ENCODE results near the gene ANKRD27. TPM values are rescaled to one million over a fixed set of nuclear protein-coding genes. Genes with fewer than 3 reads are reported as not detected.

Gene ANKRD27
- total and polyA plus RNA-seq, 2 donors (not counting 1 experiment from before 2014, with no cell fraction given), result 12.9 to 43.8 TPM

- Histone ChIP-seq H3K27me3 (replicated peaks in 1 of 4; ENCODE audit: control extremely low read depth in 1 of 4, control insufficient read depth in 3 of 4, insufficient read depth in 4 of 4, low read length in 3 of 4) (no peaks in the 10 kb centered on the region), H3K4me3 (ENCODE audit: control extremely low read depth in 1 of 5, extremely low read depth in 1 of 5, insufficient read depth in 1 of 5, low read depth in 2 of 5, low read length in 4 of 5) (peak within 1 kb of the TSS; percentile 8 to 77 (median 66)), H3K79me2 (ENCODE audit: control insufficient read depth, insufficient read depth, low read length) (peaks cover 39% of the 10 kb centered on the region), H3K36me3 (replicated peaks in 1 of 2; ENCODE audit: control extremely low read depth in 1 of 2, control insufficient read depth in 1 of 2, extremely low read depth in 1 of 2, insufficient read depth in 2 of 2, low read length in 1 of 2) (no peaks in the 10 kb centered on the region), H3K4me1 (ENCODE audit: control insufficient read depth in 2 of 2, insufficient read depth in 2 of 2, low read length in 2 of 2) (peaks cover 19 to 31% of the 10 kb centered on the region in 2 donors), H3K9me3 (ENCODE audit: control extremely low read depth in 1 of 3, control insufficient read depth in 2 of 3, insufficient read depth in 1 of 3, low read length in 2 of 3) (peaks cover 0 to 4% (median 0%) of the 10 kb centered on the region in 3 donors), H3K27ac (ENCODE audit: low read length in 2 of 2) (peak within 1 kb of the TSS; percentile 37 to 70), H3K9ac (ENCODE audit: low read length) (peak within 1 kb of the TSS; percentile 74), H3K4me2 (replicated peaks; ENCODE audit: low read depth, low read length, poor library complexity, severe bottlenecking) (peak within 1 kb of the TSS; percentile 89), H4K20me1 (ENCODE audit: control insufficient read depth, insufficient read depth, low read length, poor library complexity, severe bottlenecking) (peaks cover 4% of the 10 kb centered on the region), H2AFZ (ENCODE audit: insufficient read depth, low read depth, low read length, poor library complexity, severe bottlenecking) (peak within 1 kb of the TSS; percentile 94)
- H3K4me3 Mint-ChIP-seq, result peak within 1 kb of the TSS; percentile 91
- ATAC-seq (ENCODE audit: low read depth) (peak; percentile 92), DNase-seq (peak; percentile 82)
- POLR2A ChIA-PET, result interaction anchor here (1.4 kb wide), 1 partner anchor 15 kb away, joined by 16 read pairs; the partner anchor contains the start of genes ANKRD27 and RGS9BP
- CTCF ChIA-PET, result interaction anchor here (0.9 to 1.9 kb wide), 4 partner anchors 9 to 16 kb away, joined by 3 to 7 read pairs (median 4); partner anchors contain the start of genes ANKRD27 and RGS9BP
- no peaks in the 10 kb centered on the region for H3K27me3 Mint-ChIP-seq
- 5% methylated on average over 27 of the region's 32 CpGs for WGBS (ENCODE audit: insufficient coverage)
- H3K4me1 Mint-ChIP-seq, result peaks cover 45% of the 10 kb centered on the region
- H3K27ac Mint-ChIP-seq, result peak within 1 kb of the TSS; percentile 88
- no peaks in the 10 kb centered on the region for H3K9me3 Mint-ChIP-seq (ENCODE audit: insufficient read depth)
- TF ChIP-seq EZH2 (IDR thresholded peaks at IDR 0.05; ENCODE audit: borderline replicate concordance, insufficient read depth, low read depth, low read length, poor library complexity, severe bottlenecking) (no peak), CTCF (IDR thresholded peaks at IDR 0.05) (no peak)
- intact Hi-C loops (cut with micrococcal nuclease), result loop anchor here (1.0 to 5.0 kb wide), 2 partner anchors 16 to 109 kb away; partner anchors contain the start of genes ANKRD27, PDCD5 and RGS9BP
These were observed 16.4 kb upstream of the ANKRD27 start, which contains the start of gene NUDT19 for GRCh38 chr19:32691291-32691951. Gene NUDT19 (plus strand): TSS chr19:32691821. CDS start chr19:32691961, 140 bp downstream.

GRCh38 chr19:32688311-32688710 lies 13.3 kb upstream of the ANKRD27 start:
- H3K4me3 Mint-ChIP-seq, result no peak overlapping the region
- intact Hi-C loops (cut with micrococcal nuclease), result no loop called here
- peaks cover 18% of the 10 kb centered on the region for H3K4me1 Mint-ChIP-seq
- H3K9me3 ChIP-seq (ENCODE audit: control extremely low read depth in 1 of 3, control insufficient read depth in 2 of 3, insufficient read depth in 1 of 3, low read length in 2 of 3), result peaks cover 0 to 3% (median 0%) of the 10 kb centered on the region in 3 donors
- ChIA-PET CTCF (interaction anchor here (0.6 to 0.8 kb wide), 2 partner anchors 12 to 177 kb away, joined by 3 to 4 read pairs; no protein-coding TSS in a partner anchor), POLR2A (no interaction called here)
- peaks cover 16 to 20% of the 10 kb centered on the region in 2 donors for H3K4me1 ChIP-seq (ENCODE audit: control insufficient read depth in 2 of 2, insufficient read depth in 2 of 2, low read length in 2 of 2)
- ATAC-seq (ENCODE audit: low read depth) (no peak), DNase-seq (no peak)
- H3K9me3 Mint-ChIP-seq (ENCODE audit: insufficient read depth), result no peaks in the 10 kb centered on the region
- no peak overlapping the region for H3K4me2 ChIP-seq (replicated peaks; ENCODE audit: low read depth, low read length, poor library complexity, severe bottlenecking)
- H3K79me2 ChIP-seq (ENCODE audit: control insufficient read depth, insufficient read depth, low read length), result peaks cover 35% of the 10 kb centered on the region
- no peak overlapping the region for H3K9ac ChIP-seq (ENCODE audit: low read length)
- H3K27me3 ChIP-seq (replicated peaks in 1 of 4; ENCODE audit: control extremely low read depth in 1 of 4, control insufficient read depth in 3 of 4, insufficient read depth in 4 of 4, low read length in 3 of 4), result no peaks in the 10 kb centered on the region
- WGBS (ENCODE audit: insufficient coverage), result 100% methylated on average over 1 of the region's 1 CpG
- peaks cover 4% of the 10 kb centered on the region for H4K20me1 ChIP-seq (ENCODE audit: control insufficient read depth, insufficient read depth, low read length, poor library complexity, severe bottlenecking)
- no peaks in the 10 kb centered on the region for H3K27me3 Mint-ChIP-seq
- no peak overlapping the region for H3K4me3 ChIP-seq (ENCODE audit: control extremely low read depth in 1 of 5, extremely low read depth in 1 of 5, insufficient read depth in 1 of 5, low read depth in 2 of 5, low read length in 4 of 5)
- no peak overlapping the region for H2AFZ ChIP-seq (ENCODE audit: insufficient read depth, low read depth, low read length, poor library complexity, severe bottlenecking)
- H3K36me3 ChIP-seq (replicated peaks in 1 of 2; ENCODE audit: control extremely low read depth in 1 of 2, control insufficient read depth in 1 of 2, extremely low read depth in 1 of 2, insufficient read depth in 2 of 2, low read length in 1 of 2), result no peaks in the 10 kb centered on the region
- TF ChIP-seq EZH2 (IDR thresholded peaks at IDR 0.05; ENCODE audit: borderline replicate concordance, insufficient read depth, low read depth, low read length, poor library complexity, severe bottlenecking), result no peak
- no peak for TF ChIP-seq CTCF (IDR thresholded peaks at IDR 0.05)
- no peak overlapping the region for H3K27ac Mint-ChIP-seq
- H3K27ac ChIP-seq (ENCODE audit: low read length in 2 of 2), result no peak overlapping the region
